ENCODE measurements around the gene PAGE5.

The PAGE5 gene

DNA sequence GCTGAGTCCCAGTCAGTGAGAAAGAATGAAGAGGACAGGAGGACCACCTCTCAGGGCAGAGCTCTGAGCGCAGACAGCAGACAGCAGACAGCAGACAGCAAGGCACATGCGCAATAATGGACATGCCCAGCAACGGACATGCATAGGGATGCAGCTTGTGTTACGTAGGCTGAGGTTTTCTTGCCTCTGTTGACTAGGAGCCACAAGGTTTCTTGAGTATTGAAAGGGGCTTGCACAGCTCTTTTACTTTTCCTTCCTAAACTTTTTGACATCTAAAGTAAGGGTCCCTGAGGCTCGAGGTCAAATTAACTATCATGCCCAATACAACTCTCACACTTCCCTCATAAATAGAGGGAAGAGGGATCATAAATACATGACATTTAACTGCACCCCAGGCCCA is 44.7 kb downstream of the PAGE5 start, which contains the start of gene PAGE3:
Gene PAGE3, minus strand, starts transcription at position 101 of the 400 bp plus-strand sequence. CDS start 1,013 bp downstream, outside the sequence.
- H3K27ac ChIP-seq = no peak within 1 kb of the TSS
- intact Hi-C loops (cut with DNase I; ENCODE audit: low total_unique reads) = no loop called here
- H3K4me3 ChIP-seq = no peak within 1 kb of the TSS
- no peaks in the 10 kb centered on the region for H3K36me3 ChIP-seq
- no peaks in the 10 kb centered on the region for H3K4me1 ChIP-seq
- no peak for DNase-seq
- TF ChIP-seq, protein P1, sequence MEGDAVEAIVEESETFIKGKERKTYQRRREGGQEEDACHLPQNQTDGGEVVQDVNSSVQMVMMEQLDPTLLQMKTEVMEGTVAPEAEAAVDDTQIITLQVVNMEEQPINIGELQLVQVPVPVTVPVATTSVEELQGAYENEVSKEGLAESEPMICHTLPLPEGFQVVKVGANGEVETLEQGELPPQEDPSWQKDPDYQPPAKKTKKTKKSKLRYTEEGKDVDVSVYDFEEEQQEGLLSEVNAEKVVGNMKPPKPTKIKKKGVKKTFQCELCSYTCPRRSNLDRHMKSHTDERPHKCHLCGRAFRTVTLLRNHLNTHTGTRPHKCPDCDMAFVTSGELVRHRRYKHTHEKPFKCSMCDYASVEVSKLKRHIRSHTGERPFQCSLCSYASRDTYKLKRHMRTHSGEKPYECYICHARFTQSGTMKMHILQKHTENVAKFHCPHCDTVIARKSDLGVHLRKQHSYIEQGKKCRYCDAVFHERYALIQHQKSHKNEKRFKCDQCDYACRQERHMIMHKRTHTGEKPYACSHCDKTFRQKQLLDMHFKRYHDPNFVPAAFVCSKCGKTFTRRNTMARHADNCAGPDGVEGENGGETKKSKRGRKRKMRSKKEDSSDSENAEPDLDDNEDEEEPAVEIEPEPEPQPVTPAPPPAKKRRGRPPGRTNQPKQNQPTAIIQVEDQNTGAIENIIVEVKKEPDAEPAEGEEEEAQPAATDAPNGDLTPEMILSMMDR (IDR thresholded peaks at IDR 0.05) = no peak
- H3K27me3 ChIP-seq = no peaks in the 10 kb centered on the region
- H3K9me3 ChIP-seq = peaks cover 0 to 6% (median 0%) of the 10 kb centered on the region in 3 donors

Measured in tibial artery (tissue), 4 donors.